Testis (tissue), 3 donors: ENCODE data around the gene RNGTT. TPM values are rescaled to one million over a fixed set of nuclear protein-coding genes. Genes with fewer than 3 reads are reported as not detected.

Experiments used
- DNase-seq: peaks from one replicate; pipeline ENCODE4 v3.0.0-alpha.2; 2019
- H3K27ac ChIP-seq, 2 donors: fragments of 200-600 bp; sonication (generic); one replicate each; pipeline ENCODE4 v1.5.1; 2019
- H3K27me3 ChIP-seq: fragments of 200-600 bp; sonication (generic); one replicate; pipeline ENCODE4 v1.5.1; 2019
- H3K36me3 ChIP-seq: fragments of 200-600 bp; sonication (generic); one replicate; pipeline ENCODE4 v1.5.1; 2017; ENCODE audit warnings: low read depth; ENCODE audit errors: missing control alignments
- H3K4me1 ChIP-seq: fragments of 200-600 bp; sonication (generic); one replicate; pipeline ENCODE4 v1.5.1; 2019
- H3K4me3 ChIP-seq, 2 donors: fragments of 200-600 bp; sonication (generic); one replicate each; pipeline ENCODE4 v1.5.1; 2017 to 2019
- H3K9me3 ChIP-seq: fragments of 200-600 bp; sonication (generic); one replicate; pipeline ENCODE4 v1.5.1; 2017
- CTCF ChIP-seq, 3 experiments: fragments of 450-650 bp in 2 of 3; fragments of 200-600 bp in 1 of 3; sonication (generic) in 1 of 3; IDR thresholded peaks; one replicate each; pipeline ENCODE4 v1.5.1; 2016 to 2019; ENCODE audit warnings: antibody characterized with exemption in 3 of 3, mild to moderate bottlenecking in 2 of 3, moderate library complexity in 1 of 3
- POLR2A ChIP-seq: fragments of 450-650 bp; IDR thresholded peaks from one replicate; pipeline ENCODE4 v1.6.1; 2017; ENCODE audit warnings: antibody characterized with exemption, mild to moderate bottlenecking, moderate library complexity
- WGBS, 2 donors: methylation state at CpG; one replicate each; pipeline ENCODE4 v1.1.5; 2018; 5-methylcytosine and 5-hydroxymethylcytosine counted together
- intact Hi-C: fragments of 100-400 bp; cut with DNase I; formaldehyde crosslinking; loops from one replicate; pipeline ENCODE4 v1.15.1; 2023; ENCODE audit warnings: low total_unique reads
- polyA plus RNA-seq: library from polyadenylated mRNA; stranded (reverse); fragments of 350-450 nt; fragmentation: Illumina TruSeq; extraction: RNeasy Lipid Tissue Mini Kit (QIAGEN cat#74804); gene quantifications from one replicate; pipeline ENCODE4 v1.2.3, GENCODE V29; 2014; ENCODE audit warnings: low read depth, low replicate concordance; ENCODE audit not compliant: insufficient read depth
- total RNA-seq, 2 donors: library from RNA; depleted of rRNA; stranded (reverse); fragments of >200 nt; gene quantifications; one replicate each; pipeline ENCODE4 v1.2.3, GENCODE V29; 2016

RNGTT gene
- total and polyA plus RNA-seq, 3 donors from 2014 or later, result 19.4 to 27.0 (median 22.1) TPM

- no peak for DNase-seq
- no peak overlapping the region for H3K4me3 ChIP-seq
- H3K36me3 ChIP-seq, result no peaks in the 10 kb centered on the region
- intact Hi-C loops, result no loop called here
- no peak overlapping the region for H3K27ac ChIP-seq
- no peaks in the 10 kb centered on the region for H3K27me3 ChIP-seq
- no peaks in the 10 kb centered on the region for H3K4me1 ChIP-seq
- no peaks in the 10 kb centered on the region for H3K9me3 ChIP-seq
- TF ChIP-seq POLR2A (no peak), CTCF (IDR thresholded peaks at IDR 0.05) (no peak)
Measured at GRCh38 chr6:88852775-88853174, 110.6 kb downstream of the RNGTT start.

GRCh38 chr6:88852000-88852399 is 111.4 kb downstream of the RNGTT start:
- intact Hi-C loops, result no loop called here
- Histone ChIP-seq H3K27ac (no peak overlapping the region), H3K4me3 (no peak overlapping the region), H3K36me3 (no peaks in the 10 kb centered on the region), H3K4me1 (no peaks in the 10 kb centered on the region), H3K27me3 (no peaks in the 10 kb centered on the region), H3K9me3 (no peaks in the 10 kb centered on the region)
- 91 to 94% methylated on average over 2 of the region's 2 CpGs for WGBS, 2 donors
- no peak for DNase-seq
- TF ChIP-seq POLR2A, result no peak
- TF ChIP-seq CTCF (IDR thresholded peaks at IDR 0.05), result no peak

- intact Hi-C loops, result no loop called here
- TF ChIP-seq POLR2A (no peak), CTCF (IDR thresholded peaks at IDR 0.05) (no peak)
- Histone ChIP-seq H3K4me3 (no peak overlapping the region), H3K27ac (no peak overlapping the region), H3K36me3 (no peaks in the 10 kb centered on the region), H3K27me3 (no peaks in the 10 kb centered on the region), H3K9me3 (no peaks in the 10 kb centered on the region), H3K4me1 (no peaks in the 10 kb centered on the region)
- WGBS, 2 donors, result 87 to 91% methylated on average over 1 of the region's 1 CpG
- no peak for DNase-seq
Measured at GRCh38 chr6:88848870-88849269, 114.5 kb downstream of the RNGTT start.

- no peaks in the 10 kb centered on the region for H3K27me3 ChIP-seq
- DNase-seq, result no peak
- H3K27ac ChIP-seq, result no peak overlapping the region
- H3K9me3 ChIP-seq, result no peaks in the 10 kb centered on the region
- no peak for TF ChIP-seq CTCF (IDR thresholded peaks at IDR 0.05)
- TF ChIP-seq POLR2A, result no peak
- no peak overlapping the region for H3K4me3 ChIP-seq
- no peaks in the 10 kb centered on the region for H3K36me3 ChIP-seq
- intact Hi-C loops, result no loop called here
- no peaks in the 10 kb centered on the region for H3K4me1 ChIP-seq
Measured at GRCh38 chr6:88843040-88843439, 120.4 kb downstream of the RNGTT start.

- Histone ChIP-seq H3K9me3 (no peaks in the 10 kb centered on the region), H3K36me3 (no peaks in the 10 kb centered on the region), H3K4me3 (no peak overlapping the region), H3K27me3 (no peaks in the 10 kb centered on the region), H3K27ac (no peak overlapping the region), H3K4me1 (no peaks in the 10 kb centered on the region)
- TF ChIP-seq CTCF (IDR thresholded peaks at IDR 0.05), result no peak
- TF ChIP-seq POLR2A, result no peak
- intact Hi-C loops, result no loop called here
- DNase-seq, result no peak
Measured at GRCh38 chr6:88842320-88842719, 121.1 kb downstream of the RNGTT start.
